Keratinocyte (primary cell): ENCODE results near the gene SLC39A1.

Experiments used
- CTCF ChIP-seq, 3 experiments: IDR thresholded peaks in 1 of 3; conservative IDR thresholded peaks in 1 of 3; optimal IDR thresholded peaks in 1 of 3; 2 replicates in 2 of 3; 3 replicates in 1 of 3; pipeline versions ENCODE3 to v1.5.1; 2011; ENCODE audit warnings: low read length in 3 of 3, mild to moderate bottlenecking in 3 of 3, moderate library complexity in 2 of 3, control low read depth in 1 of 3, inconsistent platforms in 1 of 3; ENCODE audit not compliant: insufficient read depth in 2 of 3; ENCODE audit errors: extremely low read depth in 1 of 3
- EZH2 ChIP-seq: IDR thresholded peaks from one replicate; pipeline ENCODE4 v1.6.1; 2012; ENCODE audit warnings: inconsistent platforms, mild to moderate bottlenecking, low read length, moderate library complexity

DNA sequence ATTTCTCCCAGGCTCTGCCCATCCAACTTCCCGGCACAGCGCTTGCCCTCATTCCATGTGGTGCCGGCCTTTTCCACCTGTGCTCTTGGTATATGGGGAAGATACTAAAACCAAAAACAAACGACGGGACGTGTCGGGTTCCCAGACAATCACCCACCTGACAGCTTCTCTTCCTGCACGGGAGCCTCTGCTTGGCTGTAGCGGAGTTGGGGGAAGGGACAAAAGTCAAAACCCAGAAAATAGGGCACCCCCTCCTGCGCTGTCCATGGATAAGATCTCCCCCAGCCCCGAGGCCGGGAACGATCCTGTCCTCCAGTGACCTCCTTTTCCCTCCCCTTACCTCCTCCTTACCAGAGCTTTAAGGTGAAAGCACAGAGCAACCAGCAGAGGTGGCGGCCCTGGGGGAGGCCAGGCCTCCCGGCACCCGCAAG, 13.5 kb upstream of the SLC39A1 start:
- no peak for TF ChIP-seq CTCF (optimal IDR thresholded peaks at IDR 0.05 in 1 of 3, IDR thresholded peaks at IDR 0.05 in 1 of 3, conservative IDR thresholded peaks at IDR 0.05 in 1 of 3; ENCODE audit: extremely low read depth in 1 of 3, insufficient read depth in 2 of 3, low read length in 3 of 3)
- TF ChIP-seq EZH2, result no peak
